Tibial nerve (tissue), 3 donors: Measurements from ENCODE around the gene ADIPOR2.

ENCODE experiments used
- POLR2A ChIP-seq, 2 donors: fragments of 450-650 bp; IDR thresholded peaks; one replicate each; pipeline ENCODE4 v1.6.1; 2017; ENCODE audit warnings: antibody characterized with exemption in 2 of 2, mild to moderate bottlenecking in 2 of 2, moderate library complexity in 2 of 2
- TF ChIP-seq, protein P1 (sequence below), 5 experiments: fragments of 200-600 bp in 3 of 5; fragments of 450-650 bp in 2 of 5; sonication (generic) in 3 of 5; IDR thresholded peaks; one replicate each; pipeline ENCODE4 v1.5.1; 2016 to 2019; ENCODE audit warnings: antibody characterized with exemption in 5 of 5, mild to moderate bottlenecking in 3 of 5, moderate library complexity in 2 of 5

DNA sequence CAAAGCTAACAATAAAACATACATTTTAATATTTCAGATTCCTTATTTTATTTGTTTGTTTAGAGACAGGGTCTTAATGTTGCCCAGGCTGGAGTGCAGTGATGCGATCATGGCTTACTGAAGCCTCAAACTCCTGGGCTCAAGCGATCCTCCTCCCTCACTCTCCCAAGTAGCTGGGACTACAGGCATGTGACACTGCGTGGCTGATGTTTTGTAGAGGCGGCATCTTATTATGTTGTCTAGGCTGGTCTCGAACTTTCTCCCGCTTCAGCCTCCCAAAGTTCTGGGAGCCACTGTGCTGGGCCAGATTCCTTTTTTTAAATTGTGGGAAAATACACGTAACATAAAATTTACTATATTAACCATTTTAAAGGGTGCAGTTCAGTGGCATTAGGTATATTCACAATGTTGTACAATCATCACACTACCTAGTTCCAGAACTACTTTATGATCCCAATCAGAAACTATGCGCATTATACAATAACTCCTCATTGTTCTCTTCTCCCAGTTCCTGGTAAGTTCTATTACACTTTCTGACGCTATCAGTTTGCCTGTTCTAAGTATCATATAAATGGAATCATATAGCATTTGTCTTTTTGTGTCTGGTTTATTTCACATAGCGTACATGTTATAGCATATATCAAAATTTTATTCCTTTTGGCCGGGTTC lies 40.3 kb downstream of the ADIPOR2 start:
- TF ChIP-seq, protein P1, sequence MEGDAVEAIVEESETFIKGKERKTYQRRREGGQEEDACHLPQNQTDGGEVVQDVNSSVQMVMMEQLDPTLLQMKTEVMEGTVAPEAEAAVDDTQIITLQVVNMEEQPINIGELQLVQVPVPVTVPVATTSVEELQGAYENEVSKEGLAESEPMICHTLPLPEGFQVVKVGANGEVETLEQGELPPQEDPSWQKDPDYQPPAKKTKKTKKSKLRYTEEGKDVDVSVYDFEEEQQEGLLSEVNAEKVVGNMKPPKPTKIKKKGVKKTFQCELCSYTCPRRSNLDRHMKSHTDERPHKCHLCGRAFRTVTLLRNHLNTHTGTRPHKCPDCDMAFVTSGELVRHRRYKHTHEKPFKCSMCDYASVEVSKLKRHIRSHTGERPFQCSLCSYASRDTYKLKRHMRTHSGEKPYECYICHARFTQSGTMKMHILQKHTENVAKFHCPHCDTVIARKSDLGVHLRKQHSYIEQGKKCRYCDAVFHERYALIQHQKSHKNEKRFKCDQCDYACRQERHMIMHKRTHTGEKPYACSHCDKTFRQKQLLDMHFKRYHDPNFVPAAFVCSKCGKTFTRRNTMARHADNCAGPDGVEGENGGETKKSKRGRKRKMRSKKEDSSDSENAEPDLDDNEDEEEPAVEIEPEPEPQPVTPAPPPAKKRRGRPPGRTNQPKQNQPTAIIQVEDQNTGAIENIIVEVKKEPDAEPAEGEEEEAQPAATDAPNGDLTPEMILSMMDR (IDR thresholded peaks at IDR 0.05) = no peak
- no peak for TF ChIP-seq POLR2A (IDR thresholded peaks at IDR 0.05)
